Endothelial cell of umbilical vein (primary cell): ENCODE data around the gene C2CD4B. TPM values are rescaled to one million over a fixed set of nuclear protein-coding genes. Genes with fewer than 3 reads are reported as not detected.

Experiments
- BruUV-seq: library from RNA; stranded (reverse); fragments of 400-500 nt; replicated peaks from 2 replicates; lab custom pipeline; 2021; lab: Mats Ljungman, UMichigan
- CTCF ChIA-PET: fragments of 300-600, 350-600 bp; sonication (Branson Sonifier 250); formaldehyde crosslinking; loops from one replicate; lab custom pipeline; 2021; ENCODE audit warnings: antibody characterized with exemption, inconsistent platforms; lab: Charles Lee
- POLR2A ChIA-PET: fragments of 300-600, 350-600 bp; sonication (Branson Sonifier 250); formaldehyde crosslinking; loops from one replicate; lab custom pipeline; 2021; ENCODE audit warnings: antibody characterized with exemption, inconsistent platforms; lab: Charles Lee
- DNase-seq: peaks from one replicate; pipeline ENCODE4 v3.0.0-alpha.2; 2011; ENCODE audit warnings: low read depth, low spot score
- FAIRE-seq: peaks from 2 replicates; lab custom pipeline; 2011; peaks lifted over from hg19 to GRCh38; lab: Jason Lieb, UNC
- H2AFZ ChIP-seq: 2 replicates; pipeline ENCODE4 v1.6.0; 2012; ENCODE audit warnings: low read depth, low read length, control low read depth, inconsistent platforms
- H3K27ac ChIP-seq: 2 replicates; pipeline ENCODE4 v1.5.1; 2011; ENCODE audit warnings: low read depth, mild to moderate bottlenecking, control low read depth, low read length, moderate library complexity; ENCODE audit not compliant: insufficient read depth
- H3K27me3 ChIP-seq, 2 experiments: 2 replicates each; pipeline versions ENCODE4 v1.6.0 to v1.6.1; 2011; ENCODE audit warnings: low read length in 2 of 2, mixed read lengths in 1 of 2; ENCODE audit not compliant: control insufficient read depth in 2 of 2, insufficient read depth in 2 of 2
- H3K36me3 ChIP-seq, 2 experiments: 2 replicates in 1 of 2; 3 replicates in 1 of 2; pipeline ENCODE4 v1.5.1; 2011; ENCODE audit warnings: low read length in 2 of 2, mild to moderate bottlenecking in 1 of 2, moderate library complexity in 1 of 2; ENCODE audit not compliant: control insufficient read depth in 2 of 2, insufficient read depth in 2 of 2; ENCODE audit errors: extremely low read depth in 1 of 2
- H3K4me1 ChIP-seq: 3 replicates; pipeline ENCODE4 v1.5.1; 2011; ENCODE audit warnings: mild to moderate bottlenecking, low read length; ENCODE audit not compliant: control insufficient read depth, insufficient read depth; ENCODE audit errors: extremely low read depth
- H3K4me2 ChIP-seq: 2 replicates; pipeline ENCODE4 v1.6.1; 2011; ENCODE audit warnings: low read length, control low read depth, mixed read lengths; ENCODE audit not compliant: insufficient read depth
- H3K4me3 ChIP-seq, 3 experiments: fragments of 200-600 bp in 1 of 3; sonication (generic), shearing (Covaris generic) in 1 of 3; replicated peaks in 1 of 3; 2 replicates each; pipeline ENCODE4 v1.5.1; 2011 to 2016; ENCODE audit warnings: control low read depth in 3 of 3, low read length in 3 of 3, mild to moderate bottlenecking in 2 of 3, inconsistent platforms in 1 of 3, low read depth in 1 of 3, moderate library complexity in 1 of 3; ENCODE audit not compliant: insufficient read depth in 1 of 3
- H3K79me2 ChIP-seq: 2 replicates; pipeline ENCODE4 v1.6.0; 2012; ENCODE audit warnings: low read length, inconsistent platforms; ENCODE audit not compliant: control insufficient read depth, insufficient read depth
- H3K9ac ChIP-seq: replicated peaks from 2 replicates; pipeline ENCODE3; 2011; ENCODE audit warnings: low read length, control low read depth; ENCODE audit not compliant: insufficient read depth; ENCODE audit errors: extremely low read depth
- H3K9me1 ChIP-seq: replicated peaks from 3 replicates; pipeline ENCODE4 v1.6.0; 2011; ENCODE audit warnings: mild to moderate bottlenecking, low read length; ENCODE audit not compliant: control insufficient read depth, insufficient read depth; ENCODE audit errors: extremely low read depth
- H3K9me3 ChIP-seq: replicated peaks from 2 replicates; pipeline ENCODE4 v1.5.1; 2012; ENCODE audit warnings: low read length, inconsistent platforms; ENCODE audit not compliant: control insufficient read depth, insufficient read depth
- H4K20me1 ChIP-seq: replicated peaks from 2 replicates; pipeline ENCODE3; 2011; ENCODE audit warnings: mild to moderate bottlenecking, low read length; ENCODE audit not compliant: control insufficient read depth, insufficient read depth; ENCODE audit errors: extremely low read depth
- EZH2 ChIP-seq: IDR thresholded peaks from 2 replicates; pipeline ENCODE4 v1.6.1; 2012; ENCODE audit warnings: borderline replicate concordance, low read depth, mild to moderate bottlenecking, moderate library complexity, low read length, inconsistent platforms; ENCODE audit not compliant: severe bottlenecking
- FOS ChIP-seq: IDR thresholded peaks from 2 replicates; pipeline ENCODE4 v1.6.1; 2011; ENCODE audit warnings: mild to moderate bottlenecking, low read length, moderate library complexity, borderline replicate concordance; ENCODE audit not compliant: insufficient read depth
- GATA2 ChIP-seq: IDR thresholded peaks from 2 replicates; pipeline ENCODE4 v1.7.0; 2011; ENCODE audit warnings: low read depth, mild to moderate bottlenecking, moderate library complexity, mixed read lengths, low read length; ENCODE audit not compliant: insufficient read length, insufficient read depth
- JUN ChIP-seq: IDR thresholded peaks from 2 replicates; pipeline ENCODE4 v1.6.1; 2011; ENCODE audit warnings: borderline replicate concordance, low read depth; ENCODE audit not compliant: insufficient read length, insufficient read depth
- MAX ChIP-seq: IDR thresholded peaks from 2 replicates; pipeline ENCODE4 v1.6.1; 2011; ENCODE audit not compliant: insufficient read depth, insufficient read length
- MYC ChIP-seq: IDR thresholded peaks from one replicate; pipeline ENCODE4 v1.6.1; 2011; ENCODE audit warnings: mild to moderate bottlenecking, low read depth, low read length
- POLR2A ChIP-seq: IDR thresholded peaks from 2 replicates; pipeline ENCODE4 v1.6.1; 2012; ENCODE audit warnings: low read depth, mild to moderate bottlenecking, control low read depth, low read length
- POLR2AphosphoS5 ChIP-seq: IDR thresholded peaks from 2 replicates; pipeline ENCODE4 v1.6.1; 2012; ENCODE audit warnings: low read depth, mild to moderate bottlenecking, control low read depth, low read length, moderate library complexity; ENCODE audit not compliant: insufficient read depth
- dilution Hi-C: fragments of 300-500 bp; cut with MboI; formaldehyde crosslinking; loops from one replicate; pipeline ENCODE4 v1.15.0; 2019; ENCODE audit warnings: low sequenced_read_pairs; ENCODE audit not compliant: extremely low pct_ligation_motif_present
- intact Hi-C: fragments of 100-400 bp; cut with micrococcal nuclease; formaldehyde crosslinking; loops from one replicate; pipeline ENCODE4 v1.10.0; 2022
- polyA plus RNA-seq, 4 experiments: library from polyadenylated mRNA; depleted of rRNA in 3 of 4; stranded (reverse) in 3 of 4; unstranded in 1 of 4; fragments of >200 nt; gene quantifications; 2 replicates each; pipeline versions ENCODE4 v1.2.1 to v1.2.3, GENCODE V29; 2011 to 2012; ENCODE audit warnings: missing spikeins in 1 of 4
- total RNA-seq: library from RNA; stranded (reverse); gene quantifications from 2 replicates; pipeline ENCODE4 v1.2.3, GENCODE V29; 2021
- TF ChIP-seq, protein P1 (sequence below), 2 donors: IDR thresholded peaks; 1 replicate in 1 of 2; 2 replicates in 1 of 2; pipeline ENCODE4 v1.5.1; 2011; ENCODE audit warnings: low read length in 2 of 2, mild to moderate bottlenecking in 2 of 2, moderate library complexity in 2 of 2, control low read depth in 1 of 2, inconsistent platforms in 1 of 2, low read depth in 1 of 2; ENCODE audit not compliant: insufficient read depth in 1 of 2; ENCODE audit errors: extremely low read depth in 1 of 2

C2CD4B gene
- total and polyA plus RNA-seq, 2 donors (not counting 3 experiments of a cell fraction or from before 2014, with no cell fraction given) = 28.4 to 31.7 TPM

DNA sequence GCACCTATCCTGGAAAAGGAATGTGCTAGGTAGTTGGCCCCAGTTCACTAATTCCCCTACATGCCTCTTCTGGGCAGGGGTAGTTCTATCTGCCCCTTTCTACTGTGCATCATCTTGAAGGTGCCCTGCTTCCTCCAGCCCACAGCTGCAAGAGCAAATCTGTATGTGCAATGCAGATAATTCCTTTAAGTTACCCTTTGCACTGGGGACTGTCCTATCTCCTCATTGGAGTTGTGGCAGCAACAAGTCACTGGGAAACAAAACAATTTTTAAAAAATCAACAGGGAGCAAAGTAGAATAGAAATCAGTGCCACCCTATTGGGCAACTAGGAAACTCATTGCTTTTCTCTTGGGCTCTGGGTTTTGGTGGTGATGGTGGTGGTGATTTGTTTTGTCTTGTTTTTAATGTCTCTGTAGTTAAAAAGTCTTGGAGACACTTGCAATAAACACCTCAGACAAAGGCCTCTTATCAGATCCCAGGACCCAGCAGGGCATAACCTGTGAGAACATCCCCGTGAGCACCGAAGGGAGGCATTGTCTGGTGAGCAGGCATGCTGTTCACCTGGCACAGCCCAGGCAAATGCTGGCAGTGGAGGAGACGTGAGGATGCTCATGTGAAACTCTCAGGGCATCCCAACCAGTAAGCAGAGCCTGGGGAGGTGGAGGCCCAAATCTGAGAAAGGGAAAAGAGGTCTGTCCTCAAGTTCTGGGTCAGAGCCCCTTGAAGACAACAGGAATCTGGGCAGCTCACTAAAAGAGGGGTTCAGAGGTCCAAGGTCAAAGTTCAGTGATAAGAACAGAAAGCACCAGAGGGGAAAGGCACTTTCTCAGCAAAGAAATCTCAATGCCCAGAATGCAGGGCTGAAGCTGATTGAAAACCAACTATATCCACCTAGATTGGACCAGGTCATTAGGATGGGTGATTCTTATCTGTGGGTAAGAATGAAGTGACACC lies 27.9 kb downstream of the C2CD4B start:
- H3K9me3 ChIP-seq = no peaks in the 10 kb centered on the region
- H3K4me3 ChIP-seq = no peak overlapping the region
- dilution Hi-C loops = no loop called here
- CTCF ChIA-PET = interaction anchor here (0.6 to 2.2 kb wide), 5 partner anchors 11 to 170 kb away, joined by 3 to 28 read pairs (median 5); partner anchors contain the start of gene VPS13C
- H3K9ac ChIP-seq = peak overlapping the region; percentile 12
- H3K4me2 ChIP-seq = no peak overlapping the region
- no peaks in the 10 kb centered on the region for H3K79me2 ChIP-seq
- DNase-seq (no peak), FAIRE-seq (no peak)
- POLR2A ChIA-PET = interaction anchor here (0.6 to 0.7 kb wide), 2 partner anchors 21 to 28 kb away, joined by 4 to 5 read pairs; partner anchors contain the start of gene C2CD4B
- BruUV-seq = TSS peak; percentile 90
- no peaks in the 10 kb centered on the region for H4K20me1 ChIP-seq
- no peaks in the 10 kb centered on the region for H3K36me3 ChIP-seq
- intact Hi-C loops = no loop called here
- peaks cover 39% of the 10 kb centered on the region for H3K4me1 ChIP-seq
- H3K27ac ChIP-seq = peak overlapping the region; percentile 72
- TF ChIP-seq POLR2A = no peak
- TF ChIP-seq MYC = no peak
- TF ChIP-seq GATA2 = no peak
- no peak for TF ChIP-seq JUN
- TF ChIP-seq, protein P1, sequence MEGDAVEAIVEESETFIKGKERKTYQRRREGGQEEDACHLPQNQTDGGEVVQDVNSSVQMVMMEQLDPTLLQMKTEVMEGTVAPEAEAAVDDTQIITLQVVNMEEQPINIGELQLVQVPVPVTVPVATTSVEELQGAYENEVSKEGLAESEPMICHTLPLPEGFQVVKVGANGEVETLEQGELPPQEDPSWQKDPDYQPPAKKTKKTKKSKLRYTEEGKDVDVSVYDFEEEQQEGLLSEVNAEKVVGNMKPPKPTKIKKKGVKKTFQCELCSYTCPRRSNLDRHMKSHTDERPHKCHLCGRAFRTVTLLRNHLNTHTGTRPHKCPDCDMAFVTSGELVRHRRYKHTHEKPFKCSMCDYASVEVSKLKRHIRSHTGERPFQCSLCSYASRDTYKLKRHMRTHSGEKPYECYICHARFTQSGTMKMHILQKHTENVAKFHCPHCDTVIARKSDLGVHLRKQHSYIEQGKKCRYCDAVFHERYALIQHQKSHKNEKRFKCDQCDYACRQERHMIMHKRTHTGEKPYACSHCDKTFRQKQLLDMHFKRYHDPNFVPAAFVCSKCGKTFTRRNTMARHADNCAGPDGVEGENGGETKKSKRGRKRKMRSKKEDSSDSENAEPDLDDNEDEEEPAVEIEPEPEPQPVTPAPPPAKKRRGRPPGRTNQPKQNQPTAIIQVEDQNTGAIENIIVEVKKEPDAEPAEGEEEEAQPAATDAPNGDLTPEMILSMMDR (IDR thresholded peaks at IDR 0.05; ENCODE audit: extremely low read depth in 1 of 2, insufficient read depth in 1 of 2, low read depth in 1 of 2, low read length in 2 of 2) = no peak
- TF ChIP-seq POLR2AphosphoS5 = no peak
- TF ChIP-seq FOS = no peak
- TF ChIP-seq EZH2 = no peak
- no peak for TF ChIP-seq MAX
- H3K9me1 ChIP-seq = no peaks in the 10 kb centered on the region
- H2AFZ ChIP-seq = no peak overlapping the region
- H3K27me3 ChIP-seq = no peaks in the 10 kb centered on the region
